ENCODE measurements around the gene DDX18.

Gene DDX18

DNA sequence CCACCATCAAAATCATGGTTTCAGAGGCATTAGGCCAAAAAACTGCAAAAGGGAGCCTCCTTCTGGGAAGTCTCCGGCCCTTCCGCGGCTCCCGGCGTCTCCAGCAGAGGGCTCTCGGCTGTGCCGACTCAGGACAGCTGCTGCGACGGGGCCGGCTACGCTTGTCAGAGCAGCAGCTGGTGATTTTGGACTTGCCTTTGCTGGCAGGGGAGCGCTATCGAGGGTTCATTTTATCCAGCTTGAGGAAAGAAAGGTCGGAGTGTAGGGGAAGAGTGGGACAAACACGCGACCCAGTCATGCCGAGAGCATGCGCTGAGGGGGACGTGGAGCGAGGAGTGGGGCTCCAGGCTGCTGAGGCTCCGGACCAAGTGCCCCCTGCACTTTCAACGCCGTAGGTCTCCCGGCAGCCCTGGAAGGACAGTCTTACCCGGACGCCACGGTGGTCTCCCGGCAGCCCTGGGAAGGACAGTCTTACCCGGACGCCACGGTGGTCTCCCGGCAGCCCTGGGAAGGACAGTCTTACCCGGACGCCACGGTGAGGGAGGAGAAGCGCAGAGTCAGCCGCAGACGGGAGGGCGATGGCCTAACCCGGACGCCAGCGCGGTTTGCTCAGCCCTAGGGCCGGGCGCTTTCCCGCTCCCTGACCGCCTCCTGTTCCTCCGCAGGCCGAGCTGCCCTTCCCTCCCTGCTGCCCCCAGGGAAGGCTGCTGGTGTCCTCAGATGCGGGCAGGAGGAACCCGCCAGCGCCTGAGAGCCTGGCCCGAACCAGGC is 21.7 kb downstream of the DDX18 start:
- DNase-seq: peak; percentile 53

GRCh38 chr2:117845304-117845703 is 30.8 kb downstream of the DDX18 start:
- DNase-seq: no peak

GRCh38 chr2:117850015-117850414 is 35.5 kb downstream of the DDX18 start:
- peak; percentile 8 for DNase-seq

GRCh38 chr2:117850461-117850860 is 36.0 kb downstream of the DDX18 start:
- DNase-seq: no peak

DNA sequence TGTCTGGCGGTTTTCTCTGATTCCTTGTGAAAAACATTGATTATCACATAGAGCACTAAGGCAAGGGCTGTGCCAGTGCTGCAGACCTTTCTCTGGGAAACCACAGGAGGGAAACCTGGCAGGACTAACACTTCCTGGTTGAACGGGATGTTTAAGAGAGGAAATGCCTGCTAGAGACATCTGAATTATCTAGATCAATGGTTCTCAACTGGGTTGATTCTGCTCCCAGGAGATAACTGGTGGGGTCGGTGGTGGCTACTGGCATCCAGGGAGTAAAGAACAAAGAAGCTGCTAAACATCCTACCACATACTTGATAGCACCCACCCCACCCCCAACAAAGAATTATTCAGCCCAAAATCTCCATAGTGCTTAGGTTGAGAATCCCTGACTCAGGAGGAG is 37.5 kb downstream of the DDX18 start:
- no peak for DNase-seq

DNA sequence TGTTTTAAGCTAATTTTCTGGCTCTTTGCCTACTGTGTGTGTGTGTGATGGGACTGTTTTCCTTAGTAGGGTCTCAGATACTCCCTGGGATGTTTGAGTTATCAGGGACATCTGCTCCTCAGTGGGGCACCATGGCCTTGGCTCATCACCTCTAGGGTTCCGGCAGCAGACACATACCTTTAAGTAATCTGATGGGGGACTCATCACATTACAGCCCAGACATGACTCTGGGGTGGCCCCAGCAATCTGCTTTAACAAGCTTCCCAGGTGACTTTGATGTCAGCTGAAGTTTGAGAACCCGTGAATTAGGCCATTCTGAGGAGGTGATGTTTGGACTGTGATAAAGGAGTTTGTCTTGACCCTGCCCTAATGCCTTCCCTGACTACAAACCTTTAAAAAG is 38.8 kb downstream of the DDX18 start:
- no peak for DNase-seq

GRCh38 chr2:117853873-117854272 is 39.4 kb downstream of the DDX18 start:
- DNase-seq: no peak

DNA sequence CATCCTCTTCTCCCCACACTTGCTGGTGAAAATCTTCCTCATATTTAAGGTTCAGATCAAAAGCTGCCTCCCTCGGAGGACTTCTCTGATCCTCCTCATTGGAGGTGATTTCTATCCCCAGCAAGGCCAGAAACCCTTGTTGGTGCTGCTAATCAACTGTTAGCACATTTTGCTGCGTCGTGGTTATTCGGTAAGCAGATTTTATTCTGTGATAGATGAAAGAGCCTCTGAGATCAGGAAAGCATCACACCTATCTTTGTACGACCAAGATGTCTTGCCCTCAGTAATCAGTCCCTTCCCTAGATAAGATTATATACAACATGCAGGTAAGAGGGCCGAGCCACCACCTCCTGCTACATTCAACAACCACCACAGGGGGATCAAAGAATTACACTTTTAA is 40.1 kb downstream of the DDX18 start:
- no peak for DNase-seq

DNA sequence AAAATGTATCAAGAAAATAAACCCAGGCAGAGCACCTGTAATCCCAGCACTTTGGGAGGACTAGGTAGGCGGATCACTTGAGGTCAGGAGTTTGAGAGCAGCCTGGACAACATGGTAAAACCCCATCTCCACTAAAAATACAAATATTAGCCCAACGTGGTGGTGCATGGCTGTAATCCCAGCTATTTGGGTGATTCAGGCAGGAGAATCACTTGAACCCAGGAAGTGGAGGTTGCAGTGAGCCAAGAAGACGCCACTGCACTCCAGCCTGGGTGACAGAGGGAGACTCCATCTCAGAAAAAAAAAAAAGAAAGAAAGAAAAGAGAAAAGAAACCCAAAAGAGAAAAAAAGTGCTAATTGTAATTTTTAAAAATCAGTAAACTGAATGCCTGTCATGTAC is 41.4 kb downstream of the DDX18 start:
- DNase-seq: no peak

- no peak for DNase-seq
Measured at GRCh38 chr2:117856415-117857210, 42.1 kb downstream of the DDX18 start.

DNA sequence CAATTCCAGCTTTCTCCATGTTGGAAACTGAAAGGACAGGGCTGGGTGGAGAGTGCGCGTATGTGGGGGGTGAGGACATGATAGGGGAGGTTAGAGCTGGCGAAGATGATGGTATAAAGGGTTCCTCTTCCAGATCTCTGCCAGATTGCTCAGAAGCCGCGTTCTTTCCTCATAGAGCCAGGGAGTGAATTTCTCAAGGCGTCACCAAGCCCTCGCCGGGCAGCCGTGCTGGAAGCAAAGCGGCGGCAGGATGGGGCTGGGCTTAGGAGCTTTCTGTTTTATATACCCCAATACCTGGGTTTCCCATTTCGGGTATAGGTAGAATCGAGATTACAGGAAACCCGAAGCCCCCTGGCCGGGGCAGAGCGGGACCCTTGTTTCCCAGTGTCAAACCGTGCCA is 43.8 kb downstream of the DDX18 start:
- DNase-seq: no peak

- no peak for DNase-seq
Measured at GRCh38 chr2:117858892-117859531, 44.5 kb downstream of the DDX18 start.

DNA sequence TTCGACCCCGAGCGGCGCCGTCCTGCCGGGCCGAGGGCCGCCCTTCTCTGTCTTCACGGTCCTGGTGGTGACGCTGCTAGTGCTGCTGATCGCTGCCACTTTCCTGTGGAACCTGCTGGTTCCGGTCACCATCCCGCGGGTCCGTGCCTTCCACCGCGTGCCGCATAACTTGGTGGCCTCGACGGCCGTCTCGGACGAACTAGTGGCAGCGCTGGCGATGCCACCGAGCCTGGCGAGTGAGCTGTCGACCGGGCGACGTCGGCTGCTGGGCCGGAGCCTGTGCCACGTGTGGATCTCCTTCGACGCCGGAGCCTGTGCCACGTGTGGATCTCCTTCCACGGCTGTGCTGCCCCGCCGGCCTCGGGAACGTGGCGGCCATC is 45.0 kb downstream of the DDX18 start:
- DNase-seq: no peak

DNA sequence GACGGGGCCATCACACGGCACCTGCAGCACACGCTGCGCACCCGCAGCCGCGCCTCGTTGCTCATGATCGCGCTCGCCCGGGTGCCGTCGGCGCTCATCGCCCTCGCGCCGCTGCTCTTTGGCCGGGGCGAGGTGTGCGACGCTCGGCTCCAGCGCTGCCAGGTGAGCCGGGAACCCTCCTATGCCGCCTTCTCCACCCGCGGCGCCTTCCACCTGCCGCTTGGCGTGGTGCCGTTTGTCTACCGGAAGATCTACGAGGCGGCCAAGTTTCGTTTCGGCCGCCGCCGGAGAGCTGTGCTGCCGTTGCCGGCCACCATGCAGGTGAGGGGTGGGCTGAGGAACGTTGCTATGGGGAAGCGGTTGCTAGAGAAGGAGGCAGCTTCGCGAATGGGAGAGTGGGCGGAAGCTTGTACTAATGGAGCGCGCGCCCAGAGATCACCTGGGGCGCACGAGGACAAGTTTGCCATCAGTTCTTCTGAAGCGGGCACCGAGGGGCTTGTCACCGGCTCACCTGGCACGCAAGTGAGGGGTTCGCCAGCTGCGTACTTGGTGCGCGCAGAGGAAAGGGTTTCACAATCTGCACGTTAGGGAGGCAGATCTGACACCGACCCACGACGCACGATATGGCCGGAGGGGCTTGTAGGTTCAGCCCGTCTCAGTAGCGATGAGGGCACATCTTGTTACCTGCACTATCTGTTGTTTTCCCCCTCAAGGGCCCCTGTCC is 45.6 kb downstream of the DDX18 start:
- no peak for DNase-seq

- no peak for DNase-seq
Measured at GRCh38 chr2:117862459-117862858, 48.0 kb downstream of the DDX18 start.

DNA sequence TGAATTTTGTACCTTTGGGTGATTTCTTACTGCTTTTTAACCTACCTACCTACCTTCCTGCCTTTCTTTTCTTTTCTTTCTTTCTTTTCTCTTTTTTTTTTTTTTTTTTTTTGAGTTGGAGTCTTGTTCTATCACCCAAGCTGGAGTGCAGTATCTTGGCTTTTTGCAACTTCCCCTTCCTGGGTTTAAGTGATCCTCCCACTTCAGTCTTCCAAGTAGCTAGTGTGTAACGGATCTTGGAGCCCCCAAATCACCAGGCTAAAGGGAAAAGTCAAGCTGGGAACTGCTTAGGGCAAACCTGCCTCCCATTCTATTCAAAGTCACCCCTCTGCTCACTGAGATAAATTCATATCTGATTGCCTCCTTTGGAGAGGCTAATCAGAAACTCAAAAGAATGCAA is 61.3 kb downstream of the DDX18 start:
- DNase-seq: no peak

DNA sequence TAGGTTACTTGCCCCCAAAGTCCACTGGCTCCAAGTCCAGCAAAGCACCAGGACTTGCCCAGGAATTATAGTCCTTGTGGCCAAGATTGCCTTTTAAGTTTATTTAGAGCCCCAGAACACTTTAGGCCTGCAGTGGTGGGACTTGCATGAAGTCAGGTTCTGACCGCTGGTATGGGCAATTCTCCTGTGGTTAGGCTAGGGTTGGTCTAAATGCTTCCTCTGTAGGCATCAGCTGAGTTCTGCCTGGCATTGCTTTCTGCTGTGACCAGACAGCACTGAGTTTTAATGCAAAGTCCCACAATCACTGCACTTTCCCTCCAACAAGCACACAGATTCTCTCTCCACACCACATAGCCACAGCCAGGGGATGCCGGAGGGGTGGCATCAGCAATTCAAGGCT is 64.5 kb downstream of the DDX18 start:
- DNase-seq: no peak
